Ovary (tissue), 3 donors: Measurements from ENCODE around the gene CKM.

Experiments used
- CTCF ChIP-seq, 3 donors: fragments of 450-650 bp in 2 of 3; fragments of 200-600 bp in 1 of 3; IDR thresholded peaks; one replicate each; pipeline versions ENCODE4 v1.5.1 to v1.8.0; 2016 to 2022; ENCODE audit warnings: antibody characterized with exemption in 3 of 3, mild to moderate bottlenecking in 1 of 3
- EP300 ChIP-seq: sonication (generic); formaldehyde crosslinking; IDR thresholded peaks from one replicate; pipeline ENCODE4 v1.6.1; 2017; ENCODE audit warnings: antibody characterized with exemption
- POLR2A ChIP-seq: fragments of 450-650 bp; IDR thresholded peaks from one replicate; pipeline ENCODE4 v1.6.1; 2017; ENCODE audit warnings: antibody characterized with exemption, mild to moderate bottlenecking, moderate library complexity
- donor health status: DM: no; HTN: no; CAD: no.

GRCh38 chr19:45355402-45355801, 32.7 kb upstream of the CKM start:
- TF ChIP-seq CTCF (IDR thresholded peaks at IDR 0.05) = no peak
- TF ChIP-seq POLR2A = no peak
- TF ChIP-seq EP300 = no peak
